Measurements from ENCODE around the gene AARS2.

DNA sequence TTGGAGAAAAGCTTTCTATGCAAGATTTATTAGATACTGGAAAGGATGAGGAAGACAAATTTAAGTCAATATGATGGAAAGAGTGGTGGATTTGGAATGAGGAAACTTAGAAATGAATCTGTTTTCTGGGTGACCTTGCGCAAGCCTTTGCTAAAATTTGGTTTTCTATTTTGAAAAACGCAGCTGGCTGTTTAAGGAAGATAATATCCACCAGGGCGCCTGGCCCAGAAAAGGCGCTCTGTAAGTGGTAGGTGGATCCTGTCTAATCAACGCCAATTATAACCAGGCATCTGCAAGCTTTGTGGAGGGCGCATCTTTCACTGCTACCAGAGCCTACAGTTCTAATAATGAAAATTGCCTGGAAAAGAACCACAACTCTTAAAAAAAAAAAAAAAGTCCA lies 28.9 kb upstream of the AARS2 start:
- TF ChIP-seq, protein P1, sequence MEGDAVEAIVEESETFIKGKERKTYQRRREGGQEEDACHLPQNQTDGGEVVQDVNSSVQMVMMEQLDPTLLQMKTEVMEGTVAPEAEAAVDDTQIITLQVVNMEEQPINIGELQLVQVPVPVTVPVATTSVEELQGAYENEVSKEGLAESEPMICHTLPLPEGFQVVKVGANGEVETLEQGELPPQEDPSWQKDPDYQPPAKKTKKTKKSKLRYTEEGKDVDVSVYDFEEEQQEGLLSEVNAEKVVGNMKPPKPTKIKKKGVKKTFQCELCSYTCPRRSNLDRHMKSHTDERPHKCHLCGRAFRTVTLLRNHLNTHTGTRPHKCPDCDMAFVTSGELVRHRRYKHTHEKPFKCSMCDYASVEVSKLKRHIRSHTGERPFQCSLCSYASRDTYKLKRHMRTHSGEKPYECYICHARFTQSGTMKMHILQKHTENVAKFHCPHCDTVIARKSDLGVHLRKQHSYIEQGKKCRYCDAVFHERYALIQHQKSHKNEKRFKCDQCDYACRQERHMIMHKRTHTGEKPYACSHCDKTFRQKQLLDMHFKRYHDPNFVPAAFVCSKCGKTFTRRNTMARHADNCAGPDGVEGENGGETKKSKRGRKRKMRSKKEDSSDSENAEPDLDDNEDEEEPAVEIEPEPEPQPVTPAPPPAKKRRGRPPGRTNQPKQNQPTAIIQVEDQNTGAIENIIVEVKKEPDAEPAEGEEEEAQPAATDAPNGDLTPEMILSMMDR (IDR thresholded peaks at IDR 0.05) = no peak
- TF ChIP-seq, protein P2, sequence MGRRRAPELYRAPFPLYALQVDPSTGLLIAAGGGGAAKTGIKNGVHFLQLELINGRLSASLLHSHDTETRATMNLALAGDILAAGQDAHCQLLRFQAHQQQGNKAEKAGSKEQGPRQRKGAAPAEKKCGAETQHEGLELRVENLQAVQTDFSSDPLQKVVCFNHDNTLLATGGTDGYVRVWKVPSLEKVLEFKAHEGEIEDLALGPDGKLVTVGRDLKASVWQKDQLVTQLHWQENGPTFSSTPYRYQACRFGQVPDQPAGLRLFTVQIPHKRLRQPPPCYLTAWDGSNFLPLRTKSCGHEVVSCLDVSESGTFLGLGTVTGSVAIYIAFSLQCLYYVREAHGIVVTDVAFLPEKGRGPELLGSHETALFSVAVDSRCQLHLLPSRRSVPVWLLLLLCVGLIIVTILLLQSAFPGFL (CRISPR knock-in tag; IDR thresholded peaks at IDR 0.05; ENCODE audit: borderline replicate concordance) = no peak
- TF ChIP-seq SP1 (CRISPR knock-in tag; conservative IDR thresholded peaks at IDR 0.05) = no peak
- TF ChIP-seq, protein P3, sequence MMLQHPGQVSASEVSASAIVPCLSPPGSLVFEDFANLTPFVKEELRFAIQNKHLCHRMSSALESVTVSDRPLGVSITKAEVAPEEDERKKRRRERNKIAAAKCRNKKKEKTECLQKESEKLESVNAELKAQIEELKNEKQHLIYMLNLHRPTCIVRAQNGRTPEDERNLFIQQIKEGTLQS (CRISPR knock-in tag; conservative IDR thresholded peaks at IDR 0.05) = no peak
- no peak for TF ChIP-seq NFE2L1 (CRISPR knock-in tag; IDR thresholded peaks at IDR 0.05)
- TF ChIP-seq, protein P4, sequence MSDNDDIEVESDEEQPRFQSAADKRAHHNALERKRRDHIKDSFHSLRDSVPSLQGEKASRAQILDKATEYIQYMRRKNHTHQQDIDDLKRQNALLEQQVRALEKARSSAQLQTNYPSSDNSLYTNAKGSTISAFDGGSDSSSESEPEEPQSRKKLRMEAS (CRISPR knock-in tag; IDR thresholded peaks at IDR 0.05) = no peak
